PC-9 (cell line): ENCODE data around the gene SPON1. TPM values are rescaled to one million over a fixed set of nuclear protein-coding genes. Genes with fewer than 3 reads are reported as not detected.

Experiments used
- BruUV-seq: library from RNA; stranded (reverse); fragments of 400-500 nt; replicated peaks from 2 replicates; lab custom pipeline; 2021; lab: Mats Ljungman, UMichigan
- CTCF ChIA-PET: fragments of 300-600 bp; sonication (Branson Sonifier 250); formaldehyde crosslinking; loops from one replicate; lab custom pipeline; 2022; ENCODE audit warnings: antibody characterized with exemption; lab: Charles Lee
- POLR2A ChIA-PET: fragments of 300-600 bp; sonication (Branson Sonifier 250); formaldehyde crosslinking; loops from one replicate; lab custom pipeline; 2022; ENCODE audit warnings: antibody characterized with exemption; ENCODE audit not compliant: unreplicated experiment; lab: Charles Lee
- DNase-seq, 2 experiments: peaks; one replicate each; pipeline versions ENCODE4 v3.0.0 to v3.0.0-alpha.2; 2015 to 2022; ENCODE audit warnings: mixed read lengths in 1 of 2
- H2AFZ ChIP-seq: fragments of 200-600 bp; sonication (generic); 2 replicates; pipeline ENCODE4 v1.8.1; 2017; ENCODE audit warnings: antibody characterized with exemption
- H3F3A ChIP-seq: fragments of 200-600 bp; sonication (generic); 2 replicates; pipeline ENCODE4 v1.8.1; 2017; ENCODE audit warnings: antibody characterized with exemption, mild to moderate bottlenecking, low read depth; ENCODE audit not compliant: insufficient read depth
- H3K27ac ChIP-seq: fragments of 200-600 bp; sonication (generic); 2 replicates; pipeline ENCODE4 v1.6.1; 2016; ENCODE audit warnings: mixed run types
- H3K27me3 ChIP-seq: fragments of 200-600 bp; sonication (generic); 2 replicates; pipeline ENCODE4 v1.6.1; 2016; ENCODE audit warnings: low read depth, mixed run types; ENCODE audit not compliant: insufficient read depth
- H3K36me3 ChIP-seq: fragments of 200-600 bp; sonication (generic); 2 replicates; pipeline ENCODE4 v1.6.1; 2016; ENCODE audit warnings: low read depth, mixed run types
- H3K4me1 ChIP-seq: fragments of 200-600 bp; sonication (generic); replicated peaks from 2 replicates; pipeline ENCODE4 v1.6.1; 2016; ENCODE audit warnings: mixed run types; ENCODE audit not compliant: insufficient read depth
- H3K4me2 ChIP-seq: fragments of 200-600 bp; sonication (generic); 2 replicates; pipeline ENCODE4 v1.6.1; 2017; ENCODE audit warnings: mixed run types
- H3K4me3 ChIP-seq: fragments of 200-600 bp; sonication (generic); 2 replicates; pipeline ENCODE4 v1.6.1; 2016; ENCODE audit warnings: mixed run types
- H3K79me2 ChIP-seq: fragments of 200-600 bp; sonication (generic); 2 replicates; pipeline ENCODE4 v1.6.1; 2017; ENCODE audit warnings: low read depth, mixed run types
- H3K9me2 ChIP-seq: fragments of 200-600 bp; sonication (generic); 2 replicates; pipeline ENCODE4 v1.8.1; 2017; ENCODE audit warnings: mild to moderate bottlenecking; ENCODE audit not compliant: insufficient read depth
- H3K9me3 ChIP-seq: fragments of 200-600 bp; sonication (generic); 2 replicates; pipeline ENCODE4 v1.8.1; 2016; ENCODE audit warnings: low read depth; ENCODE audit not compliant: insufficient read depth
- H4K20me1 ChIP-seq: fragments of 200-600 bp; sonication (generic); 2 replicates; pipeline ENCODE4 v1.8.1; 2017; ENCODE audit not compliant: insufficient read depth
- EZH2 ChIP-seq: fragments of 200-600 bp; sonication (generic); IDR thresholded peaks from 2 replicates; pipeline ENCODE4 v1.8.0; 2017; ENCODE audit warnings: antibody characterized with exemption, low read depth
- intact Hi-C: fragments of 100-400 bp; cut with micrococcal nuclease; formaldehyde crosslinking; loops from one replicate; pipeline ENCODE4 v1.10.0; 2022; ENCODE audit not compliant: unreplicated experiment
- total RNA-seq: library from RNA; stranded (reverse); gene quantifications from 2 replicates; pipeline ENCODE4 v1.2.3, GENCODE V29; 2021
- TF ChIP-seq, protein P1 (sequence below): fragments of 200-600 bp; sonication (generic); conservative IDR thresholded peaks from 2 replicates; pipeline ENCODE4 v1.6.1; 2017; ENCODE audit warnings: mixed run types, antibody characterized with exemption, mild to moderate bottlenecking, moderate library complexity

SPON1 gene
- total RNA-seq, 1 experiment from 2014 or later = 0.70 TPM

DNA sequence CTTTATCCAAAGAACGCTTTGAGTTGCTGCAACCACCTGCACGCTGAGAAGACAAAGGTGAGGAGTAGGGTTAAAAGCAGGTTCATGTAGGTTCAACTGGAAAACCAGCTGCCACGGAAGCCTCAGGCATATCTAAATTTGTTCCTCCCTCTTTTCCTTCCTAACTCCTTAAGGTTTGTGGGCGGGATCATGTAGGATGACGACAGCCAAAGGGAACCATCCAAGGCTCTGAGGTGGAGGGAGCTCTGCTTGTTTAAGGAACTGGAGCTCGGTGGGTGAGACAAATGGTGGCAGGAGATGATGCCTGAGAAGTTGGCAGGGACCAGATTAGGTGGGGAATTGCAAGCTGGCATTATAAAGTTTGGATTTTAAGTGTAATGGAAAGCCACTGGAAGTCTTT is 60.3 kb downstream of the SPON1 start:
- Histone ChIP-seq H2AFZ (no peak overlapping the region; the same call in 1 of the 2 replicates), H3K4me1 (peaks cover 14% of the 10 kb centered on the region), H3K9me2 (no peaks in the 10 kb centered on the region), H3F3A (peaks cover 6% of the 10 kb centered on the region; the same call in 1 of the 2 replicates), H3K79me2 (no peaks in the 10 kb centered on the region), H3K4me2 (peak overlapping the region; percentile 20; the same call in 1 of the 2 replicates), H3K36me3 (no peaks in the 10 kb centered on the region), H3K9me3 (no peaks in the 10 kb centered on the region), H3K4me3 (no peak overlapping the region), H3K27ac (peak overlapping the region; percentile 37; the same call in 1 of the 2 replicates), H3K27me3 (no peaks in the 10 kb centered on the region), H4K20me1 (no peaks in the 10 kb centered on the region)
- intact Hi-C loops = no loop called here
- CTCF ChIA-PET = no interaction called here
- POLR2A ChIA-PET = no interaction called here
- TF ChIP-seq, protein P1, sequence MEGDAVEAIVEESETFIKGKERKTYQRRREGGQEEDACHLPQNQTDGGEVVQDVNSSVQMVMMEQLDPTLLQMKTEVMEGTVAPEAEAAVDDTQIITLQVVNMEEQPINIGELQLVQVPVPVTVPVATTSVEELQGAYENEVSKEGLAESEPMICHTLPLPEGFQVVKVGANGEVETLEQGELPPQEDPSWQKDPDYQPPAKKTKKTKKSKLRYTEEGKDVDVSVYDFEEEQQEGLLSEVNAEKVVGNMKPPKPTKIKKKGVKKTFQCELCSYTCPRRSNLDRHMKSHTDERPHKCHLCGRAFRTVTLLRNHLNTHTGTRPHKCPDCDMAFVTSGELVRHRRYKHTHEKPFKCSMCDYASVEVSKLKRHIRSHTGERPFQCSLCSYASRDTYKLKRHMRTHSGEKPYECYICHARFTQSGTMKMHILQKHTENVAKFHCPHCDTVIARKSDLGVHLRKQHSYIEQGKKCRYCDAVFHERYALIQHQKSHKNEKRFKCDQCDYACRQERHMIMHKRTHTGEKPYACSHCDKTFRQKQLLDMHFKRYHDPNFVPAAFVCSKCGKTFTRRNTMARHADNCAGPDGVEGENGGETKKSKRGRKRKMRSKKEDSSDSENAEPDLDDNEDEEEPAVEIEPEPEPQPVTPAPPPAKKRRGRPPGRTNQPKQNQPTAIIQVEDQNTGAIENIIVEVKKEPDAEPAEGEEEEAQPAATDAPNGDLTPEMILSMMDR = no peak
- TF ChIP-seq EZH2 = no peak
- no TSS peak for BruUV-seq
- no peak for DNase-seq

DNA sequence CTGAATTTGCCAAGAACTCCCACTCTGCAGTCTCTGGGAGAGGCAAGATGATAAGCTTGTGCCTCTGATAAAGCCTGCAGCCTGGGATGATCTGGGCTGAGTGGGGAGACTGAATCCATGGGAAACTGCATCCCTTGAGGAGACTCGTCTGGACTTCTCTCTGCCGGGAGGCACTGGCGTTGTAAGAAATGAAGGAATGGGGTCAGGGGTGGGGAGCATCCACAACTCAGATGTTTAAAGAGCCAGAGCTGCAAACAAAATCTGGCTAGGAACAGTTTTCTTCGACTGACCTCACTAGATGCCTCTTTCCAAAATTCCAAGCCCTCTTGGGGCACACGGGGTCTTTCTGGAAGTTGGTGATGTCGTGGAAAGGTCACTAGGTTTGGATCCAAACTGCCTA is 64.4 kb downstream of the SPON1 start:
- DNase-seq = no peak
- H3K36me3 ChIP-seq = no peaks in the 10 kb centered on the region
- no peaks in the 10 kb centered on the region for H4K20me1 ChIP-seq
- H3K27me3 ChIP-seq = no peaks in the 10 kb centered on the region
- intact Hi-C loops = no loop called here
- peaks cover 6% of the 10 kb centered on the region; the same call in 1 of the 2 replicates for H3F3A ChIP-seq
- H3K79me2 ChIP-seq = no peaks in the 10 kb centered on the region
- no TSS peak for BruUV-seq
- H3K4me1 ChIP-seq = peaks cover 9% of the 10 kb centered on the region
- H3K9me3 ChIP-seq = no peaks in the 10 kb centered on the region
- H3K9me2 ChIP-seq = no peaks in the 10 kb centered on the region
- H2AFZ ChIP-seq = no peak overlapping the region
- no peak overlapping the region for H3K27ac ChIP-seq
- ChIA-PET POLR2A (no interaction called here), CTCF (no interaction called here)
- no peak for TF ChIP-seq EZH2
- H3K4me3 ChIP-seq = no peak overlapping the region
- no peak overlapping the region for H3K4me2 ChIP-seq

DNA sequence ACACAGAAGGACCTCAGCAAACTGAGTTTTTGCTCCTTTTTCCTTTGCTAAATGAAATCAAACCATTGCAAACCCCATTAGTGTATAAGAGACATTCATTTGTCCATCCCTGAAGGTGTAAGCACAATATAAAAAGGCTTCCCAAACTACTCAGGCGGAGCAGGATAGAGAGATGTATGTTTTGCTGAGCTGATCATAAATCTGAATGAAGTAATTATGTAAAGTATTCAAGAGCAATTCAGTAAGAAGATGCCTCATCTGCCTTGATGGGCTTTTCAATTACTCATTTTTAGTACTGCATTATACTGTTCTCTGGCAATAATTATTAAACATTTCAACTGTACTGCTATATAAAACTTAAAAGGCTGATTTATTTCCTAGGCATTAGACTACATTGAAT is 65.0 kb downstream of the SPON1 start:
- no peaks in the 10 kb centered on the region for H3K9me2 ChIP-seq
- POLR2A ChIA-PET = no interaction called here
- no TSS peak for BruUV-seq
- no peak overlapping the region for H3K27ac ChIP-seq
- CTCF ChIA-PET = no interaction called here
- no peaks in the 10 kb centered on the region for H3K9me3 ChIP-seq
- no peak overlapping the region for H3K4me3 ChIP-seq
- TF ChIP-seq EZH2 = no peak
- H3K36me3 ChIP-seq = no peaks in the 10 kb centered on the region
- no peaks in the 10 kb centered on the region for H4K20me1 ChIP-seq
- peaks cover 1% of the 10 kb centered on the region; the same call in 1 of the 2 replicates for H3F3A ChIP-seq
- H2AFZ ChIP-seq = no peak overlapping the region
- no peak overlapping the region for H3K4me2 ChIP-seq
- intact Hi-C loops = no loop called here
- H3K27me3 ChIP-seq = no peaks in the 10 kb centered on the region
- H3K79me2 ChIP-seq = no peaks in the 10 kb centered on the region
- no peak for DNase-seq
- peaks cover 4% of the 10 kb centered on the region for H3K4me1 ChIP-seq

DNA sequence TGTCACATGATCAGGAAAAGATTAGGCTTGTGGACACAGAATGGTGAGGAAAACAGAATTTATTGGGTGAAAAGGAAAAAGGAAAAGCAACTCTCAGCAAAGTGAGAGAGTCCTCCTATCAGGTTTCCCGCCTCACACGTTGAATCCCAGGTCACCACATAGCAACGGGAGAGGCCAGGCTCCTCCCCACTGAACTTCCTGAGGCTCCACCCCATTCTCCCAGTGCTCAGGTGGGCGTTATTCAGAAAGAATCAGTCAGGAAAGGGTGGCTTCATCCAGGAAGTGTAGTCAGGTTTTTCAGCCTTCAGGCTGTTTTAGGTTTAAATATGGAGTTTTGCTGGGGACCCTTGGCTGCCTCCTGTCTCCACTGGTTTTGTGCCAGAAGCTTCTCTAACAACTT is 66.9 kb downstream of the SPON1 start:
- H3K9me2 ChIP-seq = no peaks in the 10 kb centered on the region
- H3K4me2 ChIP-seq = no peak overlapping the region
- ChIA-PET POLR2A (no interaction called here), CTCF (no interaction called here)
- intact Hi-C loops = no loop called here
- H2AFZ ChIP-seq = no peak overlapping the region
- H3K36me3 ChIP-seq = no peaks in the 10 kb centered on the region
- no peak for DNase-seq
- H3K79me2 ChIP-seq = no peaks in the 10 kb centered on the region
- no peak for TF ChIP-seq EZH2
- TF ChIP-seq, protein P1 = no peak
- no peak overlapping the region for H3K4me3 ChIP-seq
- H3F3A ChIP-seq = no peaks in the 10 kb centered on the region
- H3K4me1 ChIP-seq = no peaks in the 10 kb centered on the region
- H3K27ac ChIP-seq = no peak overlapping the region
- no peaks in the 10 kb centered on the region for H3K9me3 ChIP-seq
- BruUV-seq = no TSS peak
- no peaks in the 10 kb centered on the region for H4K20me1 ChIP-seq
- no peaks in the 10 kb centered on the region for H3K27me3 ChIP-seq
